ENCODE data around the gene RYK. TPM values are rescaled to one million over a fixed set of nuclear protein-coding genes. Genes with fewer than 3 reads are reported as not detected.

Gene RYK
- total and polyA plus RNA-seq, 2 donors (not counting 3 experiments of a cell fraction or from before 2014, with no cell fraction given), result 23.8 to 48.3 TPM

DNA sequence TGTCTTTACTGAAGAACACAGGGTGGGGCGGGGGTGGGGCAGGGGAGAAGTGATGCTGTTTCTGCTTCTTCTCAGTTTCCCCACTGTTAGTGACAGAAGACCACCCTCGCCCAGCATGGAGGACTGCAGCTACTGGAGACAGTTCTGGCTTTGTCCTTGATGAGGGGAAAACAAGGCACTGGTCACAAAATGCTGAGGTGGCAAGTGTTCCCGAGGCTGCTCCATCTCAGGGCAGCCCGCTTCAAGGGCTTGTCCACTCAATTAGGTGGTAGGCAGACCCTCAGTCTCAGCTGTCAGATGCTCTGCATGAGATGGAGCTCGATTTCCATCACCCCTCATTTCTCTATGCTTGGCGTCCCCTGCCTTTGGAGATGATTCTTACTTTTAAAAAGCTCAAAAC lies 33.8 kb upstream of the RYK start:
- Histone ChIP-seq H3K4me2 (ENCODE audit: insufficient read depth, low read length) (no peak overlapping the region), H2AFZ (ENCODE audit: low read depth, low read length) (no peak overlapping the region), H4K20me1 (replicated peaks; ENCODE audit: control insufficient read depth, extremely low read depth, insufficient read depth, low read length) (no peaks in the 10 kb centered on the region), H3K27ac (ENCODE audit: insufficient read depth, low read depth, low read length) (no peak overlapping the region), H3K9me3 (replicated peaks; ENCODE audit: control insufficient read depth, insufficient read depth, low read length) (no peaks in the 10 kb centered on the region), H3K79me2 (ENCODE audit: control insufficient read depth, insufficient read depth, low read length) (no peaks in the 10 kb centered on the region), H3K4me3 (replicated peaks in 1 of 3; ENCODE audit: insufficient read depth in 1 of 3, low read depth in 1 of 3, low read length in 3 of 3) (no peak overlapping the region), H3K27me3 (ENCODE audit: control insufficient read depth in 2 of 2, insufficient read depth in 2 of 2, low read length in 2 of 2) (peaks cover 3 to 6% of the 10 kb centered on the region in 2 experiments), H3K9me1 (replicated peaks; ENCODE audit: control insufficient read depth, extremely low read depth, insufficient read depth, low read length) (no peaks in the 10 kb centered on the region), H3K9ac (replicated peaks; ENCODE audit: extremely low read depth, insufficient read depth, low read length) (no peak overlapping the region), H3K36me3 (ENCODE audit: control insufficient read depth in 2 of 2, extremely low read depth in 1 of 2, insufficient read depth in 2 of 2, low read length in 2 of 2) (no peaks in the 10 kb centered on the region), H3K4me1 (ENCODE audit: control insufficient read depth, extremely low read depth, insufficient read depth, low read length) (no peaks in the 10 kb centered on the region)
- intact Hi-C loops (cut with micrococcal nuclease), result no loop called here
- POLR2A ChIA-PET, result no interaction called here
- DNase-seq (ENCODE audit: low read depth, low spot score) (no peak), FAIRE-seq (no peak)
- CTCF ChIA-PET, result no interaction called here
- dilution Hi-C loops (cut with MboI; ENCODE audit: extremely low pct_ligation_motif_present, low sequenced_read_pairs), result no loop called here
- TF ChIP-seq POLR2AphosphoS5 (IDR thresholded peaks at IDR 0.05; ENCODE audit: insufficient read depth, low read depth, low read length), result no peak
- no peak for TF ChIP-seq JUN (IDR thresholded peaks at IDR 0.05; ENCODE audit: borderline replicate concordance, insufficient read depth, insufficient read length, low read depth)
- no peak for TF ChIP-seq MYC (IDR thresholded peaks at IDR 0.05; ENCODE audit: low read depth, low read length)
- TF ChIP-seq GATA2 (IDR thresholded peaks at IDR 0.05; ENCODE audit: insufficient read depth, insufficient read length, low read depth, low read length), result no peak
- TF ChIP-seq, protein P1, sequence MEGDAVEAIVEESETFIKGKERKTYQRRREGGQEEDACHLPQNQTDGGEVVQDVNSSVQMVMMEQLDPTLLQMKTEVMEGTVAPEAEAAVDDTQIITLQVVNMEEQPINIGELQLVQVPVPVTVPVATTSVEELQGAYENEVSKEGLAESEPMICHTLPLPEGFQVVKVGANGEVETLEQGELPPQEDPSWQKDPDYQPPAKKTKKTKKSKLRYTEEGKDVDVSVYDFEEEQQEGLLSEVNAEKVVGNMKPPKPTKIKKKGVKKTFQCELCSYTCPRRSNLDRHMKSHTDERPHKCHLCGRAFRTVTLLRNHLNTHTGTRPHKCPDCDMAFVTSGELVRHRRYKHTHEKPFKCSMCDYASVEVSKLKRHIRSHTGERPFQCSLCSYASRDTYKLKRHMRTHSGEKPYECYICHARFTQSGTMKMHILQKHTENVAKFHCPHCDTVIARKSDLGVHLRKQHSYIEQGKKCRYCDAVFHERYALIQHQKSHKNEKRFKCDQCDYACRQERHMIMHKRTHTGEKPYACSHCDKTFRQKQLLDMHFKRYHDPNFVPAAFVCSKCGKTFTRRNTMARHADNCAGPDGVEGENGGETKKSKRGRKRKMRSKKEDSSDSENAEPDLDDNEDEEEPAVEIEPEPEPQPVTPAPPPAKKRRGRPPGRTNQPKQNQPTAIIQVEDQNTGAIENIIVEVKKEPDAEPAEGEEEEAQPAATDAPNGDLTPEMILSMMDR (IDR thresholded peaks at IDR 0.05; ENCODE audit: extremely low read depth in 1 of 2, insufficient read depth in 1 of 2, low read depth in 1 of 2, low read length in 2 of 2), result no peak
- no peak for TF ChIP-seq FOS (IDR thresholded peaks at IDR 0.05; ENCODE audit: borderline replicate concordance, insufficient read depth, low read length)
- TF ChIP-seq POLR2A (IDR thresholded peaks at IDR 0.05; ENCODE audit: low read depth, low read length), result no peak
- BruUV-seq (replicated peaks), result no TSS peak

Data from endothelial cell of umbilical vein (primary cell).